ENCODE results near the gene GET3. TPM values are rescaled to one million over a fixed set of nuclear protein-coding genes. Genes with fewer than 3 reads are reported as not detected.

GET3 gene
- total and polyA plus RNA-seq, 2 of the 13 experiments (the other 11 are each of a cell fraction or from before 2014, with no cell fraction given) = 57.7 to 59.4 TPM

GRCh38 chr19:12722566-12723380 lies 14.5 kb upstream of the GET3 start:
- peak; percentile 75 for ATAC-seq
- peak overlapping the region; percentile 92 to 96 (median 93) for H3K4me3 ChIP-seq (replicated peaks in 1 of 3; ENCODE audit: insufficient read depth in 1 of 3, low read depth in 2 of 3, low read length in 3 of 3)
- H3K4me1 ChIP-seq (ENCODE audit: insufficient read depth, low read length) = peaks cover 20% of the 10 kb centered on the region
- H3K27me3 ChIP-seq (ENCODE audit: control insufficient read depth in 1 of 2, insufficient read depth in 2 of 2, low read length in 2 of 2) = no peaks in the 10 kb centered on the region; a peak in 1 of 5 replicates
- peaks cover 2 to 13% of the 10 kb centered on the region in 2 experiments for H3K36me3 ChIP-seq (replicated peaks in 1 of 2; ENCODE audit: control insufficient read depth in 1 of 2, insufficient read depth in 2 of 2, low read length in 2 of 2)
- H4K20me1 ChIP-seq (ENCODE audit: insufficient read depth, low read length) = no peaks in the 10 kb centered on the region
- in situ Hi-C loops (cut with HindIII; ENCODE audit: extremely low pct_ligation_motif_present, low pct_unique_long_range_greater_than_20kb) (no loop called here), intact Hi-C loops (cut with micrococcal nuclease; ENCODE audit: unreplicated experiment) (loop anchor here (1.0 kb wide), 1 partner anchor 15 kb away; the partner anchor contains the start of gene GET3)
- H3K4me2 ChIP-seq (ENCODE audit: low read depth, low read length) = peak overlapping the region; percentile 98
- POLR2A ChIA-PET = interaction anchor here (0.6 to 4.8 kb wide), 14 partner anchors 10 to 211 kb away, joined by 3 to 51 read pairs (median 4); partner anchors contain the start of genes FARSA, FBXW9, GET3 and JUNB
- FAIRE-seq = peak; percentile 97
- WGBS (ENCODE audit: low lambda C conversion rate) = 1% methylated on average over 32 of the region's 32 CpGs
- H3K79me2 ChIP-seq (ENCODE audit: insufficient read depth, low read length) = peaks cover 54% of the 10 kb centered on the region
- BruUV-seq (replicated peaks) = TSS peak; percentile 98
- H3K9ac ChIP-seq (ENCODE audit: insufficient read depth, low read depth, low read length) = peak overlapping the region; percentile 87
- CTCF ChIA-PET (ENCODE audit: low intra/inter-chr PET ratio, low total read pairs) = no interaction called here
- H3K9me3 ChIP-seq (ENCODE audit: low read length) = no peaks in the 10 kb centered on the region
- DNase-seq (ENCODE audit: low spot score) = peak; percentile 99
- H3K27ac ChIP-seq (ENCODE audit: extremely low read length, insufficient read depth, low read length) = peak overlapping the region; percentile 77
- peak overlapping the region; percentile 78 for H2AFZ ChIP-seq (ENCODE audit: low read length)
- peak; percentile 22; the same call in 1 of the 2 replicates for TF ChIP-seq GATAD2A (CRISPR knock-in tag; IDR thresholded peaks at IDR 0.05)
- no peak for TF ChIP-seq RBM22 (optimal IDR thresholded peaks at IDR 0.05; ENCODE audit: low read length)
- 0 out of 2 replicates have a peak, but pooled peaks have one; percentile 44 for TF ChIP-seq KLF6 (CRISPR knock-in tag; IDR thresholded peaks at IDR 0.05)
- TF ChIP-seq RXRB (CRISPR knock-in tag; IDR thresholded peaks at IDR 0.05; ENCODE audit: borderline replicate concordance) = peak; percentile 60
- peak; percentile 99 for TF ChIP-seq ZNF574 (CRISPR knock-in tag; IDR thresholded peaks at IDR 0.05)
- peak; percentile 57 for TF ChIP-seq GABPA (IDR thresholded peaks at IDR 0.05; ENCODE audit: low read depth, low read length)
- peak; percentile 93 for TF ChIP-seq GABPA (CRISPR knock-in tag; IDR thresholded peaks at IDR 0.05; ENCODE audit: low read depth)
- no peak for TF ChIP-seq ONECUT2 (CRISPR knock-in tag; IDR thresholded peaks at IDR 0.05)
- no peak for TF ChIP-seq THAP7 (CRISPR knock-in tag; IDR thresholded peaks at IDR 0.05)
- TF ChIP-seq ATRX (CRISPR knock-in tag; IDR thresholded peaks at IDR 0.05; ENCODE audit: borderline replicate concordance) = no peak
- TF ChIP-seq, protein P1, sequence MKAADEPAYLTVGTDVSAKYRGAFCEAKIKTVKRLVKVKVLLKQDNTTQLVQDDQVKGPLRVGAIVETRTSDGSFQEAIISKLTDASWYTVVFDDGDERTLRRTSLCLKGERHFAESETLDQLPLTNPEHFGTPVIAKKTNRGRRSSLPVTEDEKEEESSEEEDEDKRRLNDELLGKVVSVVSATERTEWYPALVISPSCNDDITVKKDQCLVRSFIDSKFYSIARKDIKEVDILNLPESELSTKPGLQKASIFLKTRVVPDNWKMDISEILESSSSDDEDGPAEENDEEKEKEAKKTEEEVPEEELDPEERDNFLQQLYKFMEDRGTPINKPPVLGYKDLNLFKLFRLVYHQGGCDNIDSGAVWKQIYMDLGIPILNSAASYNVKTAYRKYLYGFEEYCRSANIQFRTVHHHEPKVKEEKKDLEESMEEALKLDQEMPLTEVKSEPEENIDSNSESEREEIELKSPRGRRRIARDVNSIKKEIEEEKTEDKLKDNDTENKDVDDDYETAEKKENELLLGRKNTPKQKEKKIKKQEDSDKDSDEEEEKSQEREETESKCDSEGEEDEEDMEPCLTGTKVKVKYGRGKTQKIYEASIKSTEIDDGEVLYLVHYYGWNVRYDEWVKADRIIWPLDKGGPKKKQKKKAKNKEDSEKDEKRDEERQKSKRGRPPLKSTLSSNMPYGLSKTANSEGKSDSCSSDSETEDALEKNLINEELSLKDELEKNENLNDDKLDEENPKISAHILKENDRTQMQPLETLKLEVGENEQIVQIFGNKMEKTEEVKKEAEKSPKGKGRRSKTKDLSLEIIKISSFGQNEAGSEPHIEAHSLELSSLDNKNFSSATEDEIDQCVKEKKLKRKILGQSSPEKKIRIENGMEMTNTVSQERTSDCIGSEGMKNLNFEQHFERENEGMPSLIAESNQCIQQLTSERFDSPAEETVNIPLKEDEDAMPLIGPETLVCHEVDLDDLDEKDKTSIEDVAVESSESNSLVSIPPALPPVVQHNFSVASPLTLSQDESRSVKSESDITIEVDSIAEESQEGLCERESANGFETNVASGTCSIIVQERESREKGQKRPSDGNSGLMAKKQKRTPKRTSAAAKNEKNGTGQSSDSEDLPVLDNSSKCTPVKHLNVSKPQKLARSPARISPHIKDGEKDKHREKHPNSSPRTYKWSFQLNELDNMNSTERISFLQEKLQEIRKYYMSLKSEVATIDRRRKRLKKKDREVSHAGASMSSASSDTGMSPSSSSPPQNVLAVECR (CRISPR knock-in tag; IDR thresholded peaks at IDR 0.05; ENCODE audit: borderline replicate concordance) = peak; percentile 67; the same call in 1 of the 2 replicates
- peak; percentile 27 for TF ChIP-seq TAF15 (IDR thresholded peaks at IDR 0.05; ENCODE audit: low read depth, low read length, poor library complexity, severe bottlenecking)
- no peak for TF ChIP-seq SYNCRIP (IDR thresholded peaks at IDR 0.05; ENCODE audit: insufficient read depth, low read depth, low read length)
- peak; percentile 55 for TF ChIP-seq XRCC5 (optimal IDR thresholded peaks at IDR 0.05; ENCODE audit: low read length)
- no peak for TF ChIP-seq ZNF549 (CRISPR knock-in tag; IDR thresholded peaks at IDR 0.05)
- no peak for TF ChIP-seq ZNF530 (CRISPR knock-in tag; IDR thresholded peaks at IDR 0.05; ENCODE audit: low read depth)

Data from HepG2 (cell line).